ENCODE results near the gene CAMTA1. TPM values are rescaled to one million over a fixed set of nuclear protein-coding genes. Genes with fewer than 3 reads are reported as not detected.

CAMTA1 gene
- total RNA-seq, 1 experiment from 2014 or later = 69.5 TPM

DNA sequence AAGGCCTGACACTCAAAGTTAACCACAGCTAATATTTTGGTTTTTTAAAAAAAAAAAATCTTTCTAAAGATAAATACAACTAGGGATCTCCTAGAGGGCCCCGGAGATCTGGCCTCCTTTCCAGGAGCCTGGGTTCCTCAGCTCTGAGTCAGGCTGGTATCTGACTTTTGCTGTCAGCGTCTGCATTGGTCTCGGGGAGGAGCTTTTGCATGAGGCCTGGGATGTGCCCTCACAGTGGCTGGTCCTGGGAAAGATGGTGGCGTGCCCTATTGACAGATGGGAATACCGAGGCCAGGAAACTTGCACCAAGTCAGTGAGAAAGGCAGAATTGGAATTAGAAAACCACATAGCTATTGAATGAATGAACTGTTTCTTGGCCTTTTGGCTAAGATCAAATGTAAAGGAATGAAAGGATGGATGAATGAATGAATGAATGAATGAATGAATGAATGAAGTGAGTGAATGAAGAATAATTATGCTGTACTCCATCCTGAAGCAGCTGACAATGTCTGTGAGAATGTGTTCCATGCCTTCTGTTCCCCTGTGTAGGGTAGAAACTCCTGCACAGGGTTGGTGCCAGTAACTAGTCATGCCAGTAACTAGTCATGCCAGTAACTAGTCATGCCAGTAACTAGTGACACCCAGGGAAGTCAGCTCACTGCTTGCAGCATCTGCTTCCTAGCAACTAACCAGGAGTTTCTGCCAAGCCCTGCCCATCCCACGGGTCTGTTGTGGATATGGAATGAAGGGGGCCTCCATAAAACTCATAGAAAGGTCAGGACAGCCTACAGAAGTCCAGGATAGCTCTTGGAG lies 743.3 kb downstream of the CAMTA1 start:
- RAD21 ChIA-PET (ENCODE audit: low non-redundant PET in 1 of 2, low total read pairs in 2 of 2, uncharacterized antibody in 2 of 2, unreplicated experiment in 2 of 2) = no interaction called here
- BruUV-seq (replicated peaks) = no TSS peak
- CTCF ChIA-PET = interaction anchor here (1.2 to 2.5 kb wide), 2 partner anchors 9 to 12 kb away, joined by 3 to 9 read pairs; no protein-coding TSS in a partner anchor

More for the DNA sequence above, 743.3 kb downstream of the CAMTA1 start:
- TF ChIP-seq CBX3 (IDR thresholded peaks at IDR 0.05; ENCODE audit: low read depth) (no peak), JUND (IDR thresholded peaks at IDR 0.05) (no peak), TCF7L2 (IDR thresholded peaks at IDR 0.05; ENCODE audit: borderline replicate concordance, extremely low read depth, insufficient read depth, insufficient read length) (no peak), RAD21 (IDR thresholded peaks at IDR 0.05; ENCODE audit: low read depth) (no peak), POLR2AphosphoS5 (IDR thresholded peaks at IDR 0.05; ENCODE audit: low read depth, low read length) (no peak), YY1 (IDR thresholded peaks at IDR 0.05; ENCODE audit: extremely low read depth, insufficient replicate concordance, low read depth, low read length) (no peak), FOSL1 (IDR thresholded peaks at IDR 0.05; ENCODE audit: low read depth) (no peak), REST (IDR thresholded peaks at IDR 0.05; ENCODE audit: low read depth) (no peak), EZH2phosphoT487 (IDR thresholded peaks at IDR 0.05; ENCODE audit: borderline replicate concordance) (no peak), EGR1 (IDR thresholded peaks at IDR 0.05; ENCODE audit: low read depth) (no peak), SRF (IDR thresholded peaks at IDR 0.05; ENCODE audit: low read depth) (no peak), MAX (IDR thresholded peaks at IDR 0.05) (no peak), SIN3A (IDR thresholded peaks at IDR 0.05; ENCODE audit: low read depth) (no peak)
- TF ChIP-seq, protein P1, sequence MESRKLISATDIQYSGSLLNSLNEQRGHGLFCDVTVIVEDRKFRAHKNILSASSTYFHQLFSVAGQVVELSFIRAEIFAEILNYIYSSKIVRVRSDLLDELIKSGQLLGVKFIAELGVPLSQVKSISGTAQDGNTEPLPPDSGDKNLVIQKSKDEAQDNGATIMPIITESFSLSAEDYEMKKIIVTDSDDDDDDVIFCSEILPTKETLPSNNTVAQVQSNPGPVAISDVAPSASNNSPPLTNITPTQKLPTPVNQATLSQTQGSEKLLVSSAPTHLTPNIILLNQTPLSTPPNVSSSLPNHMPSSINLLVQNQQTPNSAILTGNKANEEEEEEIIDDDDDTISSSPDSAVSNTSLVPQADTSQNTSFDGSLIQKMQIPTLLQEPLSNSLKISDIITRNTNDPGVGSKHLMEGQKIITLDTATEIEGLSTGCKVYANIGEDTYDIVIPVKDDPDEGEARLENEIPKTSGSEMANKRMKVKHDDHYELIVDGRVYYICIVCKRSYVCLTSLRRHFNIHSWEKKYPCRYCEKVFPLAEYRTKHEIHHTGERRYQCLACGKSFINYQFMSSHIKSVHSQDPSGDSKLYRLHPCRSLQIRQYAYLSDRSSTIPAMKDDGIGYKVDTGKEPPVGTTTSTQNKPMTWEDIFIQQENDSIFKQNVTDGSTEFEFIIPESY (IDR thresholded peaks at IDR 0.05; ENCODE audit: extremely low read depth, insufficient replicate concordance, low read length) = no peak
- Histone ChIP-seq H3K9me3 (ENCODE audit: control insufficient read depth in 1 of 2, insufficient read depth in 1 of 2, low read depth in 1 of 2, low read length in 2 of 2) (no peaks in the 10 kb centered on the region), H2AFZ (ENCODE audit: low read depth, low read length, poor library complexity, severe bottlenecking) (no peak overlapping the region), H3K4me1 (ENCODE audit: control insufficient read depth in 1 of 2, insufficient read depth in 2 of 2, low read length in 2 of 2) (peaks cover 0 to 11% of the 10 kb centered on the region in 2 experiments; a peak in 1 of 4 replicates), H3K9me2 (ENCODE audit: insufficient read depth) (no peaks in the 10 kb centered on the region), H3K36me3 (ENCODE audit: control insufficient read depth in 1 of 2, insufficient read depth in 2 of 2, low read length in 2 of 2) (no peaks in the 10 kb centered on the region), H3K27me3 (ENCODE audit: insufficient read depth, low read length) (no peaks in the 10 kb centered on the region), H4K20me1 (ENCODE audit: insufficient read depth) (no peaks in the 10 kb centered on the region), H3K79me2 (ENCODE audit: insufficient read depth, low read length) (no peaks in the 10 kb centered on the region), H3K4me3 (replicated peaks in 1 of 2; ENCODE audit: low read depth in 1 of 2, low read length in 2 of 2) (no peak overlapping the region), H3K9ac (ENCODE audit: low read length) (no peak overlapping the region), H3K27ac (ENCODE audit: low read depth, low read length) (no peak overlapping the region), H3K4me2 (ENCODE audit: low read length) (no peak overlapping the region)
- ATAC-seq (no peak), DNase-seq (ENCODE audit: low read depth, low spot score) (no peak)
- POLR2A ChIA-PET = no interaction called here
- intact Hi-C loops (cut with micrococcal nuclease) = no loop called here

Measured in HCT116 (cell line).